HG02943 (cell line): ENCODE data around the gene ZDHHC11.
"Not testable (repeated sequence)": the region's sequence is repeated elsewhere in the genome, so short reads cannot be mapped to it uniquely, and the experiment has no call there.

ENCODE experiments used
- ATAC-seq: cut with Tn5 transposase; IDR thresholded peaks from one replicate; pipeline ENCODE4 v1.9.1; 2021; ENCODE audit warnings: mild to moderate bottlenecking, low read depth, moderate library complexity; ENCODE audit not compliant: unreplicated experiment

Gene ZDHHC11

DNA sequence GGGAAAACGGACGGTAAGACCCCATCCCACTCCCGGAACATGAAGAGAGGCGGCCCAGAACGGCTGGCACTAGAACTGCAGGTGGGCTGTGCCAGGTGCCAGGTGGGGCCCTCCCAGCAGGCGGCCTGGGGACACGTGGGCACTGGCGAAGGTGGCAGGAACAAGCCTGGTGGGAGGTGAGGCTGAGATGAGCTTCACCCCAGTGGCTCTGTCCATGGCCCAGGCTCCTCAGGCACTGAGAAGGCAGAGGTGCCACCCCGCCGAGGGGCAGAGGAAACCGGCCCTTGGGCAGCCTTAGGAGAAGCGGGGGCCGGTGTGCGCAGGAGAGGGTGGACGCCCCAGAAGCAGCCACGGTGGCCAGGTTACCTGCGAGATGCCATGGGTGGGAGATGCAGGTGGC lies 70.2 kb downstream of the ZDHHC11 start:
- ATAC-seq = not testable (repeated sequence)

DNA sequence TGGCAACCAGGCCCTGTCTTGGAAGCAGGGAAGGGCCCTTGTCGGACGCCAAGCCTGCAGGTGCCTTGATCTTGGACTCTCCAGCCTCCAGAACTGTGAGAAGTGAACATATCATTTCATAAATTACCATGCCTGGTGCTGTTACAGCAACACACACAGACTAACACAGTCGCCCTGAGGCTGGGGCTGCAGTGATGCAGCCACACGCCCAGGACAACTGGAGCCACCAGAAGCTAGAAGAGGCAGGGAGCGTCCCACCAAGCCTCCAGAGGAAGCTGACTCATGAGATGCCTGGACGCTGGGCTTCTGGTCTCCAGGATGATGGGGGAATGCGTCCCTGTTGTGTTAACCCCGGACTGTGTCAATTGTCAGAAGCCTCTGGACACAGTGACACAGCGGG lies 71.8 kb downstream of the ZDHHC11 start:
- ATAC-seq = not testable (repeated sequence)

DNA sequence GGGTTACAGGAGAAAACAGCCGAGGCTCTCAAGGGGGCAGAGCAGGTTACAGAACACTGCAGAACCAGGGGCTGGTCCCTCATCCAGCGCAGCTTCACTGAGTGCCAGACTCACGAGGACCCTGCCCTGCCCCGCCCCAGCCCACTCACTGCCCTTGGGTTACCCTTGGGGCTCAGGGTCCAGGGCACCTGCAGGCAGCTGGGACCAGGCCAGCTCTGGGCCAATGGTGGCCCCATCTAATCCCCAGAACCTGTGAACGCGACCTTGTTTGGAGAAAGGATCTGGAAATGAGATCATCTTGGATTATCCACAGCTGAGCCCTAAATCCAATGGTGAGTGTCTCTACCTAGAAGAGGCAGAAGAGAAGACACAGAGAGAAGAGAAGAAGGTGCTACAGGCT lies 72.4 kb downstream of the ZDHHC11 start:
- not testable (repeated sequence) for ATAC-seq

DNA sequence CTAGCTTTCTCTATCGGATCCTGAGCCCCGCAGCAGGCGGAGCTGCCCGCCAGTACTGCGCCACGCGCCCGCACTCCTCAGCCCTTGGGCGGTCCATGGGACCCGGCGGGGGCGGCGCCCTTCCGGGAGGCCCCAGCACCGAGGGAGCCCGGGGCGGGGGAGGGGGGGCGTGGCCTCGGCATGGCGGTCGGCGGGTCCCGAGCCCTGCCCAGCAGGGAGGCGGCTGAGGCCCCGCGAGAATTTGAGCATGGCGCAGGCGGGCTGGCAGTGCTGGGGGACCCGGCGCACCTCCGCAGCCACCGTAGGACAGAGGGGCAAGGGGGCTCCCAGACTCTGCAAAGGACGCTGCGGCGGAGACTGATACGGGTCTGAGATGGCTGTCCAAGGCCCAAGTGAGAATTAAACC lies 73.0 kb downstream of the ZDHHC11 start:
- ATAC-seq = no peak

DNA sequence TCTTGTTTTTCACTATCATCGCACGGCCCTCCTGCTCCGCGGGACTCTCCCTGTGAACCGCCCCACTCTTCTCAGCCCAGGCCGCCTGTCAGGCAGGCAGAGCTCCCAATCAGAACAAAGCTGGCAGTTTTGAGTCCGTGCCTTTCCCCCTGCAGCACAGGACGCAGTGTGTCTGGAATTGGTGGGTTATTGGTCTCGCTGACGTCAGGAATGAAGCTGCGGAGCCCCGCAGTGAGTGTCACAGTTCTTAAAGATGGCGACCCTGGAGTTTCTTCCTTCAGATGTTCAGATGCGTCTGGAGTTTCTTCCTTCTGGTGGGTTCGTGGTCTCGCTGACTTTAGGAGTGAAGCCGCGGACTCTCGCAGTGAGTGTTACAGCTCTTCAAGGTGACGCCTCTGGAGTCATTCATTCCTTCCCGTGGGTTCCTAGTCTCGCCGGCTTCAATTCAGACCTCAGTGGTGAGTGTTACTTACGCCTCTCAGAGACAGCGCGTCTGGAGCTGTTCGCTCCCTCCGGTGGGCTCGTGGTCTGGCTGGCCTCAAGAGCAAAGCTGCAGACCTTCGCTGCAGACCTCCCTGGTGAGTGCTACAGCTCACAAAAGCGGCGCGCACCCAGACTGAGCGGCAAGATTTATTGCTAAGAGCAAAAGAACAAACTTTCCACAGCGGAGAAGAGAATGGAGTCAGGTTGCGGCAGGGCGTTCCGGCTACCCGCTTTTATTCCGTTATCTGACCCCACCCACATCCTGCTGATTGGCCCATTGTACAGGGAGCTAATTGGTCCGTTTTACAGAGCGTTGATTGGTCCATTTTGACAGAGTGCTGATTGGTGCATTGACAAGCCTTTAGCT lies 73.7 kb downstream of the ZDHHC11 start:
- no peak for ATAC-seq

DNA sequence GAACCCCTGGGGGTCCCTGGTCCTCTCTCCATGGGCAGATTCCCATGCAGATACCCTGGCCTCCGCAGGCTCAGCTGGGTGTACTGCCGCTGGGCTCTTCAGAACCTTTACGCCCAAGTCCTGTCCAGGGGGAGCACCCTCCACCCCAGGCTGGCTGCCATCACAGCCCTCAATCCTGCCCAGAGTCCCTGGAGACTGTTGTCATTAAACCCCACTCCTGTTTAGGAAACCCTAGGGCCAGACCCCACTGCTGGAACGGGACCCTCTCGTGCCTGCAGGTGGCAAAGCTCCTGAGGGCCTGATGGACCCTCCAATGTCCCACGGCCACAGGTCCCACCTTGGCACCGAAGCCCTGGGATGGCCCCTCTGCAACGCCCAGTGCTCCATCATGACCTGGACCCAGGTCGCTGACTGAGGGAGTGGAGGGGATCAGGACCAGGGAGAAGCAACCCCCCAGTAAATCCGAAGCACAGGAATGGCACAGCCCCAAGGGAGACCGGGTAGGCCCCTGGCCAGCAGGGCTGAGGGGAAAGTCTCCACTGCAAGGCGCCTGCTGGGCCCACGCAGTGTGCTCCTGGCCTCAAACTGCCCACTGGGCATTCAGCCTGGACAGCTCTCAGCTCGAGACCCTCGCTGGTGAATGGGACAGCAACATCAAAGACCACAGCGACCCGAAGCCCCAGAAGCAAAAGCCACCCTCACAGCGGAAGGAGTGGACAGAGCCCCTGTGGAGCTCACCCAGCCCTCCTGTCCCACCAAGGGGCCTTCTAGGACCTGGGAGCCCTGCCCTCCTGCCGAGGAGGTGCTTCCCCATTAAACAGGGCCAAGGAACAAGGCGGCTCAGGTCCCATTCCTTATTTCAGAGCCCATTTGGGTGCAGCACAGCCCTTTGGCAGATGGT lies 74.6 kb downstream of the ZDHHC11 start:
- ATAC-seq = no peak

DNA sequence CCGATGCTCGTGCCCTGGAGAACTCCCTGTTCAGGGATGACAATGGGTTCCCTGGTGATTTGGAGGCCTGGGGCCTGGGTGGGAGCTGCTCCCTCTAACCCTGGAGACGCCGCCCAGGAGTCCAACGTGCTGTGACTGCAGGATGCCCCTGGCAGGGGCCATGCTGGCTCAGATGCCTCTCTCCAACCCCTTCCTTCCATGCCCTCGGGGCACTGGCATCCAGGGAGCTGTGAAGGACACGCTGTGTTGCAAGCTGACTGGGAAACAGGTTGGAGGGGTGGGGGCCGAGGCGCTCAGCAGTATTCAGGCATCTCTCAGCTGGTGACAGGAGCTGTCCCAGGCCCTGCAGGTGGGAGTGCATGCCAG lies 75.2 kb downstream of the ZDHHC11 start:
- ATAC-seq = not testable (repeated sequence)

DNA sequence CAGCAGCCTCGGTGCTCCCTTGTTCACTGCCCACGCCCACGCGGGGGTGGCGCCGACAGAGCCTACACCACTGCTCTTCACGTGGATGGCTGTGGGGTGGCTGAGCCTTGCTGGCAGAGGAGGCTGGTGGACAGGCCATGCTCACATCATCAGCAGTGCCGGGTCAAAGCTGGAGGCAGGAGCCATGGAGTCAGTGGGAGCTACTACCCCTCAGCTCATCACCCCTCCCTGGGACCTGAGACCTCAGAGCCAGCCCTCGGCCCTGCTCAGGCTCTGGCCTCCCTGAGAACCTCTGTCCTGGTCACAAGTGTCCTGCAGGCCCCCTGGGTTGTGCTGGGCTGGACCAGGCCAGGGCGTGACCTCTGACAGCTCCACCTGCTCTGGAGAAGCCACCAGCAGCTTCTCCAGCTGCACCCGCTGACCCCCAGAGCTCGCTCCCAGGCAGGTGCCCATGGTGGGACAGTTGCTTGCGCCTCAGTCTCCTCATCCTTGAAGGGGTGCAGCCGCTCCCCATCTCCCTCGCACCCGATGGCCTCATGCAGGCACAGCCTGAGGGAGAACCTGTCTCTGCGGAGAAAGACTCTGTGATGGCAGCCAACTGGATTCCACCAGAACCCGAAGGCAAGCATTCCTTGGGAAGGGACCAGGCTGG lies 75.8 kb downstream of the ZDHHC11 start:
- not testable (repeated sequence) for ATAC-seq

DNA sequence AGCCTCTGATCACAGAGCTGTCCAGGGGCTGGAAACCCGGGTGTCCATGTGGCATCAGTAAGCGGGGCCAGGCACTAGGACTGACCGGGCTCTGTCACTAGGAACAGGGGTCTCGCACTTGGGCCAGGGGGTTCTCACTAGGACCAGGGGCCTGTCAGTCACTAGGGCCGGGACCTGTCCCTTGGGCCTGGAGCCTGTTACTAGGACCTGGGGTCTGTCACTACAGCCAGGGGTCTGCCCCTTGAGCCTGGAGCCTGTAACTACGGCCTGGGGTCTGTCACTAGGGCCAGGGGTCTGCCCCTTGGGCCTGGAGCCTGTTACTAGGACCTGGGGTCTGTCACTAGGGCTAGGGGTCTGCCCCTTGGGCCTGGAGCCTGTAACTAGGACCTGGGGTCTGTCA lies 76.5 kb downstream of the ZDHHC11 start:
- ATAC-seq = not testable (repeated sequence)

DNA sequence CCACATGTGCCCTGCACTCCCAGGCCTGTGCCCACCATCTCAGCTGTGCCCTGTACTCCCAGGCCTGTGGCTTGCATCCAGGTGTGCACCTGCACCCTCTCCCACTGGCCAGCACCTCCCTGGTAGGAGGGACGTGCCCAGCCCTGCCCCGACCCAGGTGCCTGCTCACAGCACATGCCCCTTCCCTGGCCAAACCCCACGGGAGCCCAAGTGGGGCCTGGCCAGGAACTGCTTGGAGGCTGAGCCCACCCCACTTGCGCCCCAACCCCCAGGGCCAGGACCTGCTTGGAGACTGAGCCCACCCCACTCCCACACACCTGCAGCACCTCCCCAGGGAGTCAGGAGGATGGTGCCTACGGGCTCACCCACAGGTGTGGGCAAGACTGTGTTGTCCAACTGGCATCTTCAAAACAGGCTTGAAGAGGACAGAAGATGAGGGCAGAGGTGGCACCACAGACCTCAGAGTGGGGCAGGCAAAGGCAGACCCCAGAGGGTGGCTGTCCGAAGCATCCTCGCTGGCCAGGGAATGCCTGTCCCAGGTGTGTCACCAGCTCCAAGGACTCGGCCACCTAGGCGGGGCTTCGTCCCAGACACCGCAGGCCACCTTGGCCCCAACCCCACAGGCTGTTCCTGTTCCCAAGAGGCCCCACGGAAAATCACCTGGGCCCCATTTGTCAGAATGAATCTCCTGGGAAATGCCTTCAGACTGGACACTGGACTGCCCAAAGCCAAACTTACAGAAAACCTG lies 77.1 kb downstream of the ZDHHC11 start:
- ATAC-seq = no peak

DNA sequence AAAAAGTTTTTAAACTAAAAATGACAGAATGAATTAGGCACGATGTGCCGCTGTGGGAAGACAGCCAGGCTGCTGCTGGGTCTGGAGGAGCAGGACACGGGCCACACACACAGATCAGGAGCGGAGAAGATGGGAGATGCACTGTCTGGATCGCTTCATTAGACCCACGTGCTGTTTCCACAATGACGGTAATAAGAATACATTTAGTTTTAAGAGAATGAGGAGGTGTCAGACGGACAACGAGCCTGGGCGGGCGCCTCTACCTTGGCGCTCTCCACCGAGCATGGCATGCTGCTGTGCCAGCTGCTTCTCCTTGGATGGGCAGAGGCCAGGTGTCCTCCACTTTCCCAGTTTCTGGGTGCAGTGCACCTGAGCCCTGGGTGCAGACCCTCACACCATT lies 77.9 kb downstream of the ZDHHC11 start:
- ATAC-seq = not testable (repeated sequence)

DNA sequence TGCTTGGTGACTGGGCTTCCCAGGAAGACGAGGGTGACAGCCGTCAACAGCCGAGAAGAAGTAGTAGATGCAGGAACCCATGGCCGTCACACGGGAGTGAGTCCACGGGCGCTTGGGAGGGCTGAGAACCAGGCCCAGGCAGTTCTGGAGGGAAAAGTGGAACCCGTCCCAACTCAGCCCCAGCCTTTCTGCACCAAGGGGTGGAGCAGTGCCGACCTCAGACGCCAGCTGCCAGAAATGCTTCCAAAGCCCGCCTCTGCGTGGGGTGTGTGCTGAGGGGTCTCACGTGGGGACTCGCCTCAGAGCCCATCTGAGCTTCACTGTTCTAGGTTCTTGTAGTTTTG lies 78.3 kb downstream of the ZDHHC11 start:
- ATAC-seq = not testable (repeated sequence)

DNA sequence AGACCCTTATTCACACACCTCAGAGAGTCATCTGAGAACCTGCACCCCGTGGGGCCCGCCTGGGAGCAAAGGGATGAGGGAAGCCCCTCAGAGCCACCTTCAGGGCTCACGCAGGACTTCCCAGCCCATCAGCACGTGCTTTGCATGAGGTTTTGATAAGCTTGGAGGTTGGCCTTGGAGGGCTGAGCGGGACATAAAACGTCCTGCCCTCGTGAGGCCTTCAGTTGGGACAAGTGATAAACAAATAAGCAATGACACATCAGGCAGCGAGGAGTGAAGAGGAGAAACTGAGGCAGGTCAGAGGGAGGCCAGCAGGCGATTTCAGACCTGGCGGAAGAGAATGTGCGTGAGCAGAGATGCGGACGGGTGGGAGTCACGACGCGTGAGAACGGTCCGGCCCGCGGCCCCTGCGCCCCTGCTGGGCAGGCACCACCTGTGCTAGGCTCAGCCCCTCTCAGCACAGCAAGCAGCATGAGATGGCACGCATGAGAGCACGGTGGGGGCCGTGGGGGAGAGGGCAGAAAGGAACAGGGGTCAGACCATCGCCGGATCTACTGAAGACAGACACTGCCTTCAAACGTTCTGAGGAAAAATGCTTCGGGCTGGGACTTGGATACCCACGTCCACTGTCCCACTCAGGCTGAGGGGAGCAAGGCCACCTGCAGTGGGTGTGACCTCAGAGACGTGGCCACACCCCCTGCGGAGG lies 78.8 kb downstream of the ZDHHC11 start:
- not testable (repeated sequence) for ATAC-seq

DNA sequence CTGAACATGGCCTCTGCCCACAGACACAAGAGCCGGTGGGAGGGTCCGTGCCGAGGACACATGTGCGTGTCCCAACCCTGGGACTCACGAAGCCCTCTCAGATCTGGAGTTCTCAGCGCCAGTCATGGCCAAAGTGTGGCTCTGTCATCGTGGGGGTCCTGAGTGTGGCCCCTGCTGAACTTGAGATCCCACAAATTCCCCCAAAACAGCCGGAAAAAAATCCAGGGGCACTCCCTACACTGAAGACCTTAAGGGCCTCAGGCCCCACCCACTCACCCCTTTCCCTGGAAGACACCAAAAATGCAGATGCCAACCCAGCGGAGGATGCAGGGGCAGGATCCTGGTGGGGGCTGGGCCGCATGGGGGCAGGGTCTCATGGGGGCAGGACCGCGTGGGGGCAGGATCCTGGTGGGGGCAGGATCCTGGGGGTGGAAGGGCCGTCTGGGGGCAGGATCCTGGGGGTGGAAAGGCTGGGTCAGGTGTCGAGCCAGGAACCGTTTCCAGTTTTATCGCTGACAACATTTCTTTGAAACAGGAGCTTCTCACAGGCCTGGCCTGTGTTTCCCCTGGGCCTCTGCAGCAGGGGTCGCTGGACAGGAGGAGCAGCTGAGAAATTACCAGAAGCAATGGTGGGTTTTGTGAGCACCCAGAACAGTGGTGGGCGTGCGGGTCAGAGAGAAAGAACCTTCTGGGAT lies 79.6 kb downstream of the ZDHHC11 start:
- not testable (repeated sequence) for ATAC-seq

DNA sequence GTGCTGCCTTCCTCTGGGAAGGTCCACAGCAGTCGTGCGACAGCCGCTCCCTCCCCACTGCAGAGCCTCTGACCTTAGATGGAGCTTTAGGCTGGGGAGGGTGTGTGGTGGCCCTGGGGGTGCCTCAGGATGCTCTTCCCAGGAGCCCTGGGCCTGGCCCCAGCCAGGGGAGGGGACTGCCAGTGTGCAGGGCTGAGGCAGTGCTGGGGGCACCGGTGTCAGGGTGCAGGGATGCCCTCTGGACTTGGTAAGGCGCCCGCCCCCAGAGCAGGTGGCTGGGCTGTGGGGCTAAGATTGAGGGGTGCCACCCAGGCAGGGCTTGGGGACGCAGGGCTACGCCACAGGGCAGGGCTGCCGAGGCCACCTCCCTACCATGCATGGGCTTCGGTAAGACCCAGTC lies 80.2 kb downstream of the ZDHHC11 start:
- not testable (repeated sequence) for ATAC-seq

DNA sequence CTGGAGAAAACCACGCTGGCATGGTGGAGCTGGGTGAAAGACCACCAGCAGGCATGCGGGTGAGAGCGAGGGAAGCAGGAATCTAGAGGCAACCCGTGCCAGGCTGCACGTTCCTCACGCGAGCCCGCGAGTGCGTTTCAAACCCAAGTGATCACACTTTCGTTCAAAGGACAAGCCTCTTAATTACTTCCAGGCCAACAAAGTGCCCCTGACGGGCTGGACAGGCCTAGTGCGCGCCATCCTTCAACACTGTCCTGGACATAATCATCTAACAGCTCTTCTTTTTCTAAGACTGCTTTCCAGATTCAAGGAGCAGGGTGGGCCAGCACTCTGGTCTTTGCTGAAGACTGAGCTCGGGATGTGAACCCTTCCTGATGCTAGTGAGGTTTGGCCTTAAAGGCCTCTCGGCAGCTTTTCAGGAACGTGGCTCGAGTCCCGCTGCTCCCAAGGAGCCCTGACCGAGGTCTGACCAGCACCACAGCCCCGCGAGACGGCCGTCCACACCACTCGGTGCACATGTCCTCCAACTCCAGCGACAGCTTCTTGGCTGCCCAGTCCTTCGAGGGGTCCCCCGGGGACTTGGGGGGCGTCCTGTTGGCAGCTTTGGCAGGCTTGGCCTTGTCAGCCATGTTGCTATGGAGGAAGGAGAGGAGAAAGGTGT lies 81.2 kb downstream of the ZDHHC11 start:
- not testable (repeated sequence) for ATAC-seq

DNA sequence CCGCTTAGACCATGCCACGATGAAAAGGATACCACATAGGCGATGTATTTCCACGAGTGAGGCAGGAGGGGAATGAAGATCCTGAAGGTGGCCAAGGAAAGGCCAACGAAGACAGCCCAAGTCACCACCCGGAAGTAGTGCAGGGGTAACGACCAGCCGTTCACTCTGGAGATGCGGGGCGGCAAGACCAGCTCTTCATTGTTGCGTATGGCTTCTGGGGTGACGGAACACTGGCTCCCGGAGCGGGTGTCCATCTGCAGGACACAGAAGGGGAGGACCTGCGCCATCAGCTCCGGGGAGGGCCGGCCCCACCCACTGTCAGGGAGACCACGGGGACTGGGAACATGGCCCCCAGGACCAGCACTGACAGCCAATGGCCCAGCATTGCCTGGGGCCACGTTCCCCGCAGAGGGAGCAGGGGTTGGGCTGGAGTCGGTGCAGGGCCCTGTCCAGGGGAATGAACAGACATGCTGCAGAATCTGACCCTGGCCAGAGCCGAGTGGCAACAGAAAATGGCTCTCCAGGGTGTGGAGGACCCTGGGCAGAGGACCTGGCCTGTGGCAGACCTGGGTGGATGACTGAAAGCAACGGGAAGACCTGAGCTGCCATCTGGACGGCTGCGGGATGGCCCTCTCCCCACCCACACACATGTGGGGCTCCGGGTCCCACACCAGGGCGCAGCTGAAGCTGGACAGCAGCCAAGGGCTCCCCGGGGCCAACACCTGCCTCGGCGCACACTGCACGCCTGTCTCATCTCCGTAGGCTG lies 83.9 kb downstream of the ZDHHC11 start:
- ATAC-seq = no peak
